Measurements from ENCODE around the gene CDYL2. TPM values are rescaled to one million over a fixed set of nuclear protein-coding genes. Genes with fewer than 3 reads are reported as not detected.

Gene CDYL2
- total RNA-seq, 1 donor from 2014 or later, result 34.1 TPM

GRCh38 chr16:80604600-80605355, 199.6 kb downstream of the CDYL2 start:
- DNase-seq (ENCODE audit: extremely low read depth, low read depth, low spot score), result no peak

GRCh38 chr16:80602894-80603293, 201.5 kb downstream of the CDYL2 start:
- no peak for DNase-seq (ENCODE audit: extremely low read depth, low read depth, low spot score)

GRCh38 chr16:80601182-80601581, 203.2 kb downstream of the CDYL2 start:
- DNase-seq (ENCODE audit: extremely low read depth, low read depth, low spot score), result no peak

- no peak for DNase-seq (ENCODE audit: extremely low read depth, low read depth, low spot score)
These were observed 204.9 kb downstream of the CDYL2 start for GRCh38 chr16:80599466-80599865.

- DNase-seq (ENCODE audit: extremely low read depth, low read depth, low spot score), result no peak
These were observed 207.7 kb downstream of the CDYL2 start for GRCh38 chr16:80596507-80597207.

- no peak for DNase-seq (ENCODE audit: extremely low read depth, low read depth, low spot score)
These were observed 209.6 kb downstream of the CDYL2 start for GRCh38 chr16:80594756-80595155.

- DNase-seq (ENCODE audit: extremely low read depth, low read depth, low spot score), result no peak
These were observed 212.1 kb downstream of the CDYL2 start for GRCh38 chr16:80592273-80592672.

- DNase-seq (ENCODE audit: extremely low read depth, low read depth, low spot score), result no peak
These were observed 213.1 kb downstream of the CDYL2 start for GRCh38 chr16:80591071-80591915.

- no peak for DNase-seq (ENCODE audit: extremely low read depth, low read depth, low spot score)
These were observed 217.3 kb downstream of the CDYL2 start for GRCh38 chr16:80587071-80587470.

GRCh38 chr16:80586476-80586875, 217.9 kb downstream of the CDYL2 start:
- no peak for DNase-seq (ENCODE audit: extremely low read depth, low read depth, low spot score)

GRCh38 chr16:80585764-80586163, 218.6 kb downstream of the CDYL2 start:
- DNase-seq (ENCODE audit: extremely low read depth, low read depth, low spot score), result no peak

GRCh38 chr16:80583466-80583865, 220.9 kb downstream of the CDYL2 start:
- DNase-seq (ENCODE audit: extremely low read depth, low read depth, low spot score), result no peak

- no peak for DNase-seq (ENCODE audit: extremely low read depth, low read depth, low spot score)
These were observed 224.1 kb downstream of the CDYL2 start for GRCh38 chr16:80580109-80580832.

GRCh38 chr16:80577485-80578280, 226.7 kb downstream of the CDYL2 start:
- no peak for DNase-seq (ENCODE audit: extremely low read depth, low read depth, low spot score)

- no peak for DNase-seq (ENCODE audit: extremely low read depth, low read depth, low spot score)
These were observed 228.0 kb downstream of the CDYL2 start for GRCh38 chr16:80576343-80576912.

GRCh38 chr16:80573700-80574120, 230.7 kb downstream of the CDYL2 start:
- DNase-seq (ENCODE audit: extremely low read depth, low read depth, low spot score), result no peak

GRCh38 chr16:80570106-80570478, 234.3 kb downstream of the CDYL2 start:
- DNase-seq (ENCODE audit: extremely low read depth, low read depth, low spot score), result no peak

GRCh38 chr16:80569440-80570105, 234.8 kb downstream of the CDYL2 start:
- no peak for DNase-seq (ENCODE audit: extremely low read depth, low read depth, low spot score)

GRCh38 chr16:80564394-80564793, 240.0 kb downstream of the CDYL2 start:
- no peak for DNase-seq (ENCODE audit: extremely low read depth, low read depth, low spot score)
